EL (cell line): ENCODE measurements around the gene REN.
A peak's percentile ranks its signal among the peaks of the same experiment; 100 is the strongest.

ENCODE experiments used
- DNase-seq: peaks from one replicate; pipeline ENCODE4 v3.0.0-alpha.2; 2016

The REN gene

DNA sequence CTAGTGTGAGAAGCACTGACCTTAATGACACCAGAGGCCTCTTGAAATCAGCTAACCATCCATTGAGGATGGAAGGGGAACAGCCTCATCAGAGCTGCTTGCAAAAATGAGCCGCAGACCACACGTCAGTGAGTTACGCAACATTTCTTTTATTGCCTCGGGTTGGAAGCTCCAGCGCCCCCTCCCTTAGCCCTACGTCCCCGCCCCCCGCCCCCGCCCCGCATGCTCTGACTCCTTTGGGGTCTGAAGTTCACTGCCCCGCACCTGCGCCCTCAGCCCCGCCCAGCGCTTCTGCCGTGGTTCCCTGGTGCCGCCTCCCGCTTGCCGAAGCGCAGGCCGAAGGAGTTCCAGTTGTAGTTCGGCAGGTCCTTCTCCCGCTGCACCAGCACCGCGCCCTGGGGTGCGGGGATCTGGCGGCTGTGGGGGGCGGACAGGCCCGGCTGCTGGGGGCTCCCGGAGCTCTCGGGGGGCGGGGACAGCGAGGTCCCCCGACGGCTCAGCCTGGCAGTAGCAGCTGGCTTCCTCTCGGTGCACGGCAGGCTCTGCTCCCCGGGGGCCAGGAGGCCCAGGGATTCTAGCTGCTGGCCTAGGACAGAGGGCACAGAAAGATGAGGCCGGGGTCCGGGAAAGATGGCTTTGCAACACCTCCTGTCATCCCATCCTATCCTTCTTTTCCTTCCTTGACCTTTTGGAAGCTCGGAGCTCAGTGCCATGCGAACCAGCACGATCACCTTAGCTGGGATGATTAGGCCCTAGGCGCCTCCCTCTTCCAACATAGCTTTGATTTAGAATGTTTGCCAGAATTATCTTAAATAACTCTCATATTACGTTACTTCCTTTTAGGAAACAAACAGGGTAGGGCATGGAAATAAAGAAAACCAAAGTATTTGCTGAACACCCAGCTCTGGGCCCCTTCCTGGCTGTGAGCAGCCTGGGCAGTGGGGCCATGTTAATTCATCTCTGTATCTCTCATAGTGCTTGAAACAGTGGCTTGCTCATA lies 24.4 kb upstream of the REN start:
- DNase-seq, result peak; percentile 47

DNA sequence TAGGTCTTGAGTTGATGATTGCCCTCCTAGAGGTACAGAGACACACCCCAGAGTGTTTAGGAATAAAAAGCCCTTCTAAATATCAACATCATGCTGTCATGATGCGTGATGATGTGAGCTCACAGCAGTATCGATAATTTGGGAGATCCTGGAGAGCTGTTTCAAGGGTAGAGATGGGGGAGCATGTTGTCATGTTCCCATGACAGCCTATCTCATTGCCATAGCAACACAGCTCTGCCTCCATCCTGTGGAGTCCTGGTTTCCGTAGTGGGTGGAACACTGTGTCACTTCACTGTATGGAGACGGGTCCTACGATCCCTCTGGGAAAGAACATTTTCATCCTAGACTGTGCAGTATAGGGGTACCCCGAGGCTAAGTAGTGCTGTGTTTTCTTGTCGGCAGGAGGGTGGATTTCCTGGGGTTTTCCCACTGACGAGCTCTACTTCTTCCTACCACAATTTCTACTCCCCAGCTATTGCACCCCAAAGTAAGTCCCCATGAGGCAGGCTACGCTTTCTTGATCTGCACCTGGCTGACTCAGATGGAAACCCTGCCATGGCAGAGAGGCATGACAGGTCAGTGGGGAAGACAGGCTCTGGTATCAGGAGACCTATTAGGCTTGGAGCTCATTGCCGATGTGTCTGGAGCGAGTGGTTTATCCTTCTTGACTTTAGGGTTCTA lies 23.0 kb upstream of the REN start:
- DNase-seq, result no peak

DNA sequence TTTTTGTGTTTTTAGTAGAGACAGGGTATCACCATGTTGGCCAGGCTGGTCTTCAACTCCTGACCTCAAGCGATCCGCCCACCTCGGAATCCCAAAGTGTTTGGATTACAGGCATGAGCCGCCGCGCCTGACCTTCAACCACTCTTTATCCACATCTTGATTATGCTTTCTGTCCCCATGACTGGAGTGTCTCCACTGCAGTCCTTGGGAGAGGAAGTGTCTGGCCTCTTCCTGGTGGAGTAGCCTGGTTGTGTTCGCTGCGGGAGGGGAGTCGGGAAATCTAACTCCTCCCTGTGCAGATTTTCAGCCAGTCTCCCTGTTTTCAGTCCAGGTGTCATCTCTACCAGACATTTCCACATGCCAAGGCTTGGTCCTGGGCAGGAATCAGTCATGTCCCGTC lies 20.5 kb upstream of the REN start:
- no peak for DNase-seq

DNA sequence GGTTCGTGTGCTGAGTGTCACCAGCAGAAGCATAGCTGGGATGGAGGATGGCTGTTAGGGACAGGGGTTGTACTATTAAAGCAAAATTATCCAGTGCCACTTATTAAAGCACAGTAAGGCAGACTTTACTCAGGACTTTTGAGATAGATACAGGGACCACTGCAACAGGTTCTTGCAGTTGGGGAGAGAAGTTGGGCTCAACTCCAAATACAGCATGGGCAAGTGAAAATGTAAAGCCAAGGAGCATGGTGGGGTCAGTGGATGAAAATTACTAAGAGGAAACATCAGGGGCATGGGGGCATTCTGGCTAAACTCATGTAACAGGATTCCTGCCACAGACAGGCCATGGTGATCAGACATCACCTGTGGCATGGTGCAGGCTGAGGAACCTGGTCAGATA lies 15.0 kb upstream of the REN start:
- no peak for DNase-seq

DNA sequence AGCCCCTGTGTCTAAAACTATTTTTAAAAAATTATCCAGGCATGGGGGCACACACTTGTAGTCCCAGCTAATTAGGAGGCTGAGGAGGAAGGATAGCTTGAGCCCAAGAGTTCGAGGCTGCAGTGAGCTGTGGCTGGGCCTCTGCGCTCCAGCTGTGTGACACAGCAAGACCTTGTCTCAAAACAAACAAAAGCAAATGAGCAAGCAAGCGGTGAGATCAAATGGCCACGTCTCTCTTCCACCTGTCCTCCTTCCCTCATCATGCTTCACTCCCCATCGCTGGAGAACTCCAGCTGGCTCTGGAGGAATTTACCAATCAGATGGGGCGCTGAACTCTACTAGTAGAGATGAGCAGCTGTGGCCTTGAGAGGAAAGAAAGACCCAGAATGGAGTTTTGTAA lies 14.0 kb upstream of the REN start:
- DNase-seq, result no peak

DNA sequence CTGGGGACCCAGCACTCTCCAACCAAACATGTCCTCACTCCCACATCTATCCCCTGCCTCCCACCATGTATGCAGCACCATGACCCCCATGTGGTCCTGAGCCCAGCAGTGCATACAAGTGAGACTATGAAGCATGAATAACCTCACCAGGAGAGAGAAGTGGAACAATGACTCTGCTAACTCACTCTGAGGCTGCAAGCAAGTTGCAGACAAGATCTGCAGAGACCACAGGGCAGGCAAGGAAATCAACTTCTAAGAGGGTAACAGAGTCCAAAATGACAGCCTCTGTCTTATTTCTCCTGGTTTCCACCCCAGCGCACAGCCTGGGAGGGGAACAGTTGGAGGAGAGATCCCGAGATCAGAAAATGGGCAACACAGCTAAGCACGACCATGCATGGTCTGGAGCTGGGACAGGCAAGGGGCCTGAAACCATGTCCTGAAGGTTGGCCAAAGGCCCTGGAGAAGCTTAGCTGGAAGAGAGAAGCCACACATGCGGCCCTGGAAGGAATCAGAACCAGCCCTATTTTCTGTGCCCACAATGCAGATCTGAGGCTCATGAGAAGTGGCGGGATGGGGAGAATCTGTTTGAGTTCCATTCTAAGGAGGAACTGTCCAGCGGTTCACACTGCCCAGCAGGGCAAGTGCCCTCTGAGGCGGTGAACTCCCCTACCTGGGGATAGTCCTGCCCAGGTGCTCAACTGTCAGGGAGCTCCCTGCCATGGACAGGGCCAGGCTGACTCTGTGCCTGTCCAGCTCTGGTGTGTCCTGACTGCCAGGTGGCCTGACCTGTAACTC lies 12.5 kb upstream of the REN start:
- no peak for DNase-seq

DNA sequence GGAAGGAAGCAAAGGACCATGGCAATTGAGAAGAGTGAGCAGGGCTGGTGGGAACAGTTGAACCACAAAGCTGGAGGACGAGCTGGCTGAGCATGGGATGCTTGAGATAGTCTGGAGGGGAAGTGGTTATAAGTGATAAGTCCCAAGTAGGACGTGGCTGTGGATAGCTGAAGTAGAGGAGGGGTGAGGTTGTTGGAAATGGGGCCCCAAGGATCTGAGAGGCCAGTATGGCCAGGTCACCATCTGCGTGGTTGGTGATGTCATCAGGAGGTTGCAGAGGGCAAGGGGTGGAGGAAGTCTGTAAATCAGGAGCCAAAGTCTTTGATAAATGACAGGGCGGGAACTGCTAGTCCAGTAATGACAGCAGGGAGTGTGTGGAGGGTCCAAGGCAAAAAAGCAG lies 11.0 kb upstream of the REN start:
- peak; percentile 24 for DNase-seq

DNA sequence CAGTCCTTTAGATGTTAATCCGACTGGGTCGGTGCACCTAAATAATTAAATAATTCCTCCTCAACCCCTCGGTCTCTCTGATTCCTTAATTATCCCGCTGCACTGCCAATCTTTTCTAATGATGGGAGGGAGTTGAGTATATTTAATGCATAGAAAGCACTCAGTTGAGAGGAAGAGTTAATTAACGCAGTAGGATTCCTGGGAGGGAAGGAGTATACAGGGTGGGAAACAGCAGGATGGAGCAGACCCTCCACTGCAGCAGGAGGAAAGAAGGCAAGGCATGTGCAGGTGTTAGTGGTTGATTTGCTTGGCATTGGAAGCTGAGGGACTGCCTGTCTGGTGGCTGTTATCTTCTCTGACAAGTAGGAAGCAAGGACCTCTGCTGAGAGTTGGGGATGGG lies 9.9 kb upstream of the REN start:
- no peak for DNase-seq

DNA sequence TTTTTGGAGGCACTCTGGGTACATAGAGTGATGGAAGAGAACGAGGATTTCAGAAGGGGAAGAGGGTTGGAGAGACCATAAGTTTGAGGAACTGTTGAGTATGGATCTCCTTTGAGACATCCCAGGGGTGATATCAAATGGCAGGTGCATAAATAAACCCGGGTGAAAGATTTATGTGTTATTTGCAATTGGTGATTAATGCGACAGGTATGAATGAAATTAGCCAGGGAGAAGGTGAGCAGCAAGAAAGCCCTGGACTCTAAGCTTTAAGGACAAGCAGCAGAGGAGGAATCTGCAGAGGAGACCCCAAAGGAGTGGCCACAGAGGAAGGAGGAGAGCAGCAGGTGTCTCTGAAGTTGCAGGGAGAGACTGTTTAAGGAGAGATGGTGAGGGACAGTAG lies 8.8 kb upstream of the REN start:
- no peak for DNase-seq

DNA sequence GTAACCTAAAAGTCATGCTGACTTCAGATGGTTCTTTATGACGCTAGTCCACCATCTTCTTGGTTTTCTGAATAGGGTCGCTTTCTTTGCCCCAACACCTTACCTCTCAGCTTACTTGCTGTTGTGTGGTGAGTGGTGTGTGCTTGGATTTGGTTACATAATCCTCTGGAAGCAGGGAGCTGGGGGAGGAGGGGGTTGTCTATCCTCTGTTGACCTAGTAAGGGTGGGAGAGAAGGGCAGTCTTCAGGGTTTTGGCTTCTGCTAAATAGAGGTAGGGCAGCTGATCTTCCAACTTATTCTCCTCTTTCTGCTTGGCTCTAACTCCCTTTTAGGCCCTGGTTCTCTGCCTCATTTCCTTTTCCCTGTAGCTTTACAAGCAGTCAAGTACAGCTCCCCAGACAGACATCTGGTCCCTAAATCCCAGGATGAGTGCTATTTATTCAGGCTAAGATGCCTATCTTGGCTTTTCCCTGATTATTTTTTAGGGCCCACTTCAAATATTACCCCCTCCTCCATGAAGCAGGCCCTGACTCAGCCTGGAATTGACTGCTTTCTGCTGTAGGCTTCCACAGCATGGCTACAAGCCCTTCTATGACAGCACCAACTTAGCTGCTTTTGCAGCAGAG lies 6.4 kb upstream of the REN start:
- no peak for DNase-seq

DNA sequence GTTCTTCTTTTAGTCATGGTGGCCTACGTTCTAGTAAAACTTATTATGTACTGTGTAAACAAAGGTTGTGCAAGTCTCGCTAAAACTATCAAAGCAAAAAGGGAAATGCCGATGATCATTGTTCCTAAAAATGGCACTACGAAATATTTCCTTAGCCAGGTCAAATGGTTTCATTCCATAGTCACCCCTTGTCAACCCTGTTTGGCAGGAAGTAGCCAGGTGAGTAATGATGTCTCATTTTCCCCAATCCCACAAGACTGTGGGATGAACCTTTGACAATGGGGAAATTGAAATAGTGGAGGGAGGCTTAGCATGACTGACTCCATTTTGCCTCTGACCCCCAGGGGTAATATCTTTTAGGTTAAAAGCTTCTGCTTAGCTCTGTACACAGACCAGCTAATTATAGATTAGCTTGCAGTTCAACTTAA lies 5.6 kb upstream of the REN start:
- peak; percentile 75 for DNase-seq

DNA sequence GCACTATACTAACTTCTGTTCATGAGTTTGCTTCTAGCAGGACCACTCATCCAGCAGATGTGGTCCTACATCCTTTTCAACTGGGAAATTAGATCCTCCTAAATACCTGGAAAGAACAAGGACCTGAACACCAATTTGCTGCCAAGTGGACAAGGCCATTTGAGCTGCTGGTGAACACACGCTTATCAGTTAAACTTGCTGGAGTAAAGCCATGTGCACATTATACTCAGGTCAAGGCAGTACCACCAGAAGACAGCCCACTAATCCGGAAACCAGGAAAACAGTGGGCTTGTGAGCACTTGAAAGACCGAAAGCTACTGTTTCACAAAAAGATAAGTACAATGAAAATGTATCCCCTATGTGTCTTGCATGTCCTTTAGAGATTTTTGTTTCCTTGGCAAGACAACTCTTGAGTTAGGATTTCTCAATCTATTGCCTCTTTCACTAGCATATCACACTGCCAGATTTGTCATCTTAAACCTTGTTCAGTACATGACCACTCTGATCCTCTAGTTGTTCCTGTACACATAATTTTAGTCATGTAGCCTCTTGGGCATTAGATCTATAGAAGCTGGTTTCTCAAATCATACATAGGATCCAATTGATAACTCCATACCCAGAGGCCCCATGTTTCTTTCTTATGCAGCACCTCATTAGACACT lies 4.5 kb upstream of the REN start:
- DNase-seq, result no peak

DNA sequence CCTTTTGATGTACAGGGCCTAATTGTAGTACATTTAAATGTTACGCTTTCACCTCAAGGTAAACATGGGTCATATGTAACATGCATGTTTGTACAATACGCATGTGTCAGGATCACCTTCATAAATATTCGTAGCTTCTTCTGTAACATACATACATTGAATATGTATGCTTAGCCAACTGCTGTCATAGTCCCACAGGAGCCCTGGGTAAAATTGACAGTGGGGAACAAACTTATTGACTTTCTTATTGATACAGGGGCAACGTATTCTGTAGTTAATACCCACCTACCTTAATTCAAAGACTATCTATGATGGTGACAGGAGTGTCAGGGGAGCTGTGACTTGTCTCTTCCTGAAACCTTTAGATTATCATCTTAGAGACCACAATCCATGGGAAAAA lies 3.7 kb upstream of the REN start:
- DNase-seq, result no peak

DNA sequence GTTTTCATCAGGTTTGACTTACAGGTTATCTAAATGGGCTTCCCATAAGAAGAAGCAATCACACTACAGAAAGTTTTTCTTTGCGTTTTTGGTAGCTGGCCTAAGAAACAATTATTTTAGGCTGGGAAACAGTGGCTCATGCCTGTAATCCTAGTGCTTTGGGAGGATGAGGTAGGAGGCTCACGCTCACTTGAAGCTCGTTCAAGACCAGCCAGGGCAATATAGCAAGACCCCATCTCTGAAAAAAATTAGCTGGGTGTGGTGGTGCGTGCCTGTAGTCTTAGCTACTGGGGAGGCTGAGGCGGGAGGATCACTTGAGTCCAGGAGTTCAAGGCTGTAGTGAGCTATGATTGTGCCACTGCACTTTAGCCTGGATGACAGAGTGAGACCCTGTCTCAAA lies 1.6 kb upstream of the REN start:
- DNase-seq, result no peak

DNA sequence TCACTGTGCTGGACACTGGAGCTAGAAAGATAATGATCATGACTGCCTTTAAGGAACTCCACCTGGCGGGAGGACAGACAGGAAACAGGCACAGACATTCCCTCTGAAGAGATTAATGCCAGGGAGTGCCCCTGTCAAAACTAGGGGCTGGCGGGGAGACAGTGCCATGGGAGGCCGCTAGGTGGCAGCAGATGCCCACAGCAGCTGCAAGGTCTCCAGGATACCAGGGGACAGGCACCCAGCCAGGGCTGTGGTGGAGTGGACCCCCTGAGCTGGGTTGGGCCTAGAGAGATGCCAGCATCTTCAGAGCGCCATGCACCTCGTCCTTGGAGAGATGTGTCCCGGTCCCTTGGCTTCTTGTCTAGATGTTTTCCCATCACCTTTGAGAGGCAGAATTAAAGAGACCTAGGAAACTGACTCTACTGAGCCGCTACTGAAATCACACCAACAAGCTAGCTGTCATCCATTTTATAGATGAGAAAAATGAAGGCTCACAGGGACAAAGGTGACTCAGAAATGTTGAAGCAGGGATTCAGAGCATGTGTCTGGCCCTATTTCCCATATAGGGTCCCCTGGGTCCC lies 3.6 kb downstream of the REN start:
- peak; percentile 72 for DNase-seq

DNA sequence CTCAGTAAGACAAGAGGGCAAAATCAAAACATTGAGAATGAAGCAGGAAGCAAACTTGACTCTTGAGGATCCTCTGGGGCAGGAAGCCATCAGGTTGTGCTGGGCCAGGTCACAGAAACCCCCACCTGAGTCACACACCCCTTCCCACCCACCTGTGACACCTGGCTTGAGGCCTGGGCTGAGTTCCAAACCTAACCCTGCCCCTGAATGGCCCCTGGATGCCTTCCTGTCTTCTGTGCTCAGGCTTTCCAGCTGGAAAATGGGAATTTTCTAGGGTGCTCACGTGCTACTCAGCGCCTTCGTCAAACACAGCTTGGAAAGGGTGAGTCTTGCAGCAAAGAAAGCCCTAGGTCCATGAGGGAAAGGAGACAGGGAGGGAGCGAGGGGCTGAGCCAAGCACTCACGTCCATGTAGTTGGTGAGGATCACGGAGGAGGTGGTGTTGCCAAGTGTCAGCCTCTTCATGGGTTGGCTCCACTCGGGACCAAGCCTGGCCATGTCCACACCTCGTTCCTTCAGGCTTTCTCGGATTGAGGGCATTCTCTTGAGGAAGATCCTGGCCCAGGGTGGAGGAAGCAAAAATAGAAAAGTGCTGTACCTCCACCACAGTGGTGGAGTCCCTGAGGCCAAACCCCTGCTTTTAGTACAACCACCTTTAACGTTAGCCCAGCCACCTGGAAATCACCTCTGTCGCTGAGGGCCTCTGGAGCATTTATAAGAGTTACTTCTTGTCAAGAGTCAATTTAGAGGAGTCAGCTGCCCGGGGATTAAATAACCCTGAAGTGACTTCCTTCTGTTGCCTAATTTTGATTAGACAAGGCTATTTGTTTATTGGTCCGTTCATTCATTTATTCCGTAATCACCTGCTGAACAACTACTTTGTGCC lies 4.3 kb downstream of the REN start:
- no peak for DNase-seq

DNA sequence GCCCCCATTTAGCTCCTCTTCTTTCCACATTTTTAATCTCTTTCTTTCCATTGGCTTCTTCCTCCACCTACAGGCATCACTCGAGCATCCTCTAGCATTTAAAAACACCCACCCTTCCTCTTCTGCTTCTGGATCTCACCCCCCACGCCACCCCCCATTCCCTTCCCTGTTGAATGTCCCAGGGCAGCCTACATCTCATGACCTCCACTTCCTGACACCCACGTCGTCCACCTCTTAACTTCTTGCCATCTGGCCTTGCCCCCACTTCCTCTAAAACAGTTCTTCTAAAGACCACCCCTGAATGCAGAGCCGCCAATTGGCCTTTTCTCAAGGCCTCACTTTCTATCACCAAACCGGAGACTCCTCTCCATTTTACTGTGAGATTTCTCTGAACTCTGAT lies 8.2 kb downstream of the REN start:
- DNase-seq, result no peak

DNA sequence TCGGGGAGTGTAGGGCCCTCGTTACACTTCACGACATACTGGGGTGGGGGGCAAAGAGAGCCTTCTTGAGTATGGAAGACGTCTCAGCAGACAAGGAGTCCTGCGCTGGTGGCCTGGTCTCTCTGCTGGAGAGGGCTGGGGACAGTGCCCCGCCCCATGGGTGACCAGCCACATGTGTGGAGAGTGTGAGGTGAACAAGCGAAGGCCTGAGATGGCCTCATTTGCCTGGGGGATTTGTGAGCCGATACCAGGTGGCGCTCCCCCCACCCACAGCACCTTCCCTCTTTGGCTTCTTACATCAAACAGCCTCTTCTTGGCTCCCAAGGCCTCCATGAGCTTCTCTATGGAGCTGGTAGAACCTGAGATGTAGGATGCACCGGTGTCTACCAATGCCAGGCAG lies 10.3 kb downstream of the REN start:
- DNase-seq, result no peak

DNA sequence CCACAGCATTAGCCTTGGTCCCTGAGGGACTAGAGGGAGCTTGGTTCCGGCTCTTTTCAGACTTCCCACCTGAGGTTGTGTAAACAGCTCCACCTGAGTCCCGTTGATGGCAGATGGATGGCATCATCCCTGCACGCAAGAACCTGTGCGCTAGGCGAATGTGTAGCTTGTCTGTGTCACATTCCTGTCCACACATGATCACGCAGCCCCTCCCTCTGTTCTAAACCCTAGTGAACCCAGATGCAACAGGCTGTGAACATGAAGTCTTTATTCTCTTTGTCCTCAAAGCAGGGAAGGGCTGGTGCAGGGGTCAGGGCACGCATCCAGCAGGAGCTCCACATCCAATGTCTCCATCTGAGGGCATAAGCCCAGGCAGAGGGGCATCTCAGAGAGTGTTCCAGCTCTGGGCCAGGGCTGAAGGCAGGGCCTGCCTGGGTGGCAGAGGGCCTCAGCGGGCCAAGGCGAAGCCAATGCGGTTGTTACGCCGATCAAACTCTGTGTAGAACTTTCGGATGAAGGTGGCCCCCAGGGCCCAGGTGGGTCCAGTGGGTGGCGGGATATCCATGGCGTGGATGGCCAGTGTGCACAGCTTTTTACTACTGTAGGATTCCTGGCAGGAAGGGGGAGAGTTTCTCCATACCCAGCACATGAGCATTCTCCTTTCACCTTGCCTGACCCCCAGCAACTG lies 11.4 kb downstream of the REN start:
- no peak for DNase-seq

DNA sequence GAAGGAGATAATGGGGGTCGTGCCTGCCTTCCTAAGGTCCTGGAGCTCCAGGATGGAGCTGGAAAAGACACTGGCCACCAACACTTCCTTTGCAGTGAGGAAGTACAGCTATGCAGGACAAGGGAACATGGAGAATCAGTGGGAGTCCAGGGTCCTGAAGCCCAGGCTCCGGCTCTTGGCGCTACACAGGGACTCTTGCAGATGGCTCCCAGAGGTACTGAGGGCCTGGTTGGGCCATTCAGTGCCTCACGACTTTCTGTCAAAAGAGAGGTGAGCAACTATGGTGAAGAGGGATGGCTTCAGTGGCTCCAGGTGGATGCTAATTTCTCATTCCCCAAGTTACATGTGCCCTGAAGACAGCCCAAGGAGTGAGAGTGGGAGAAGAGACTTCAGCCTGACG lies 12.5 kb downstream of the REN start:
- DNase-seq, result no peak
